ENCODE measurements around the gene PDGFRB.

DNA sequence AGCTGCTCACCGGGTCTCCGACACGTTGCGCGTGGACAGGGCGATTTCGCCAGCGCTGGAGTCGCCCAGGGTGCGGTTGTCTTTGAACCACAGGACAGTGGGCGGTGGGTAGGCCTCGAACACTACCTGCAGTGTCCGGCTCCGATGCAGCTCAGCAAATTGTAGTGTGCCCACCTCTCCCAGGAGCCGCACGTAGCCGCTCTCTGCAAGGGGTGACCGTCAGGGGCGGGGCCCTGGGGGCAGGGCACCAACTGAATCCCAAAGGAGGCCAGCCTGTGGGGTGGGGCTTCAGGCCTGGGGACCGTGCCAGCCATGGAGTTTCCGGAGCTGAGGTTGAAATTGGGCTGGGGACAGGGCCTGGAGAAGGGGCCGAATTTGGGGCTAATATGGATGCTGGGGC, 22.9 kb downstream of the PDGFRB start:
- no peak for TF ChIP-seq REST (IDR thresholded peaks at IDR 0.05; ENCODE audit: low read depth)
- TF ChIP-seq FOXM1 (IDR thresholded peaks at IDR 0.05; ENCODE audit: borderline replicate concordance, low read depth), result no peak
- TF ChIP-seq RAD21 (IDR thresholded peaks at IDR 0.05; ENCODE audit: low read depth), result no peak
- TF ChIP-seq TAF1 (IDR thresholded peaks at IDR 0.05; ENCODE audit: low read depth), result no peak
- TF ChIP-seq EP300 (IDR thresholded peaks at IDR 0.05; ENCODE audit: borderline replicate concordance), result no peak
- TF ChIP-seq CEBPB (IDR thresholded peaks at IDR 0.05), result no peak
- TF ChIP-seq, protein P1, sequence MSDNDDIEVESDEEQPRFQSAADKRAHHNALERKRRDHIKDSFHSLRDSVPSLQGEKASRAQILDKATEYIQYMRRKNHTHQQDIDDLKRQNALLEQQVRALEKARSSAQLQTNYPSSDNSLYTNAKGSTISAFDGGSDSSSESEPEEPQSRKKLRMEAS (IDR thresholded peaks at IDR 0.05), result no peak
- no peak for TF ChIP-seq YY1 (IDR thresholded peaks at IDR 0.05; ENCODE audit: low read depth)
- no peak for TF ChIP-seq ZBTB7A (IDR thresholded peaks at IDR 0.05; ENCODE audit: low read depth)
